ENCODE measurements around the gene TNPO2.
"Not testable (repeated sequence)": the region's sequence is repeated elsewhere in the genome, so short reads cannot be mapped to it uniquely, and the experiment has no call there.

TNPO2 gene

DNA sequence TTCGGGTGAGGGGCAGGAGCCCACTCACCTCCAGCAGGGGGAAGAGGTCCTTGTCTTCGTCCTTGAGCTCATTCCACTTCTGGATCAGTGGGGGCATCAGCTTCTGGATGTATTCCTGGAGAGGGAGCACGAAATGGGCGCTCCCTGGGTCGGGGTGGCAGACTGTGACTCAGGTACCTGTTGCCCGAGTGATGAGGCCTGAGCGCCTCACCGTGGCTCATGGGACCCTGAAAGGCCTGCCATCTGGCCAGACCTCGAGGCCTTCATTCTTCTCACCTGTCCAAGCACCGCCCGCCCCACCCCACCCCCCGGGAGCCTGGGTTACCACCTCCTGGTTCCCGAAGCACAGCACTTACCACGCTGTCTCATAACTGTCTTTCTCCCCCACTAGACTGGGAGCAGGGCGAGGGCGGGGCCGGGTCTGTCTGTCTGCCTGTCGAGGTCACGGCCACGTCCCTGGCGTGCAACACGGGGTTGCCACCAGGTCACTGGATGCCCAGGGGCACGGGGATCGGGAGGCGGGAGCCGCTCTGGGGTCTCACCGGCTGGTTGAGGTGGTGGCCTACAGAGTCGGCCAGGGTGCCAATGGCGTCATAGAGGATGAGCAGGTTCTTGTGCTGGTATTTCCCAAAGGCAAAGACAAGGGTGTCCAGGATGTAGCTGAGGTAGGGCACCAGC, 17.9 kb downstream of the TNPO2 start:
- DNase-seq (ENCODE audit: low read depth) = no peak

DNA sequence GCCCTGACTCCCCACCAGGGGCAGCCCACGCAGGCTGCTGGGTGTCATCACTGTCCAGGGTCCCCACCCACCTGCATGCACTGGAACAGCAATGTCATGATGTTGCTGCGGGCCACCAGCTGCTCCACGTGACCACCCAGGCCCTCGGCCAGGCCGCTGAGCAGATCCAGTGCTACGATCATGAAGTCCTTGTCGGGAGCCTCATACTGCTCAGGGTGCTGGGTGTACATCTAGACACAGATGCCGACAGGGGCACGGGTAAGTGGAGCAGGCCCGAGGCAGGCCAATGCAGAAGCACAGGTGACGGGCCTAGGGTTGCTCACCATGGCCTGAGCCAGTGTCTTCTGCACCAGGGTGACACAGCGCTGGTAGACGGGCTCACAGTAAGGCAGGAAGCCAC, 18.6 kb downstream of the TNPO2 start:
- no peak for DNase-seq (ENCODE audit: low read depth)

DNA sequence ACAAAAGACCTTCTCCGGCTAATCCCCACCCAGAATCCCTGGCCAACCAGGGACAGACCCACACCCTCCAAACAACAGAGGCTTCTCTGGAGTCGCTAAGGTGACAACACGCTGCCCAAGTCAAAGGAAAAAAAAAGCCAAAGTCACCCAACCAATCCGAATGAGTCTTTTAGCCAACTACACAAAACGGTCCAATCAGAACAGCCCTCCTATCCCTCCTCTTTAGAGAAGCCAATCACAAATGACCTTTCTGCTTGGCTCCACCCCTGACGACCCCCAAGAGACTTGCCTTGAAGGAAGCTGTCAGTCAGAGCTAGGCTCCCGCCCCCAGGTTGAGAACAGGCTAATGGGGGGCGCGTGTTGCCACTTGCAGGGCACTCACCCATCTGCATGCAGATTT, 20.7 kb downstream of the TNPO2 start:
- DNase-seq (ENCODE audit: low read depth) = no peak

DNA sequence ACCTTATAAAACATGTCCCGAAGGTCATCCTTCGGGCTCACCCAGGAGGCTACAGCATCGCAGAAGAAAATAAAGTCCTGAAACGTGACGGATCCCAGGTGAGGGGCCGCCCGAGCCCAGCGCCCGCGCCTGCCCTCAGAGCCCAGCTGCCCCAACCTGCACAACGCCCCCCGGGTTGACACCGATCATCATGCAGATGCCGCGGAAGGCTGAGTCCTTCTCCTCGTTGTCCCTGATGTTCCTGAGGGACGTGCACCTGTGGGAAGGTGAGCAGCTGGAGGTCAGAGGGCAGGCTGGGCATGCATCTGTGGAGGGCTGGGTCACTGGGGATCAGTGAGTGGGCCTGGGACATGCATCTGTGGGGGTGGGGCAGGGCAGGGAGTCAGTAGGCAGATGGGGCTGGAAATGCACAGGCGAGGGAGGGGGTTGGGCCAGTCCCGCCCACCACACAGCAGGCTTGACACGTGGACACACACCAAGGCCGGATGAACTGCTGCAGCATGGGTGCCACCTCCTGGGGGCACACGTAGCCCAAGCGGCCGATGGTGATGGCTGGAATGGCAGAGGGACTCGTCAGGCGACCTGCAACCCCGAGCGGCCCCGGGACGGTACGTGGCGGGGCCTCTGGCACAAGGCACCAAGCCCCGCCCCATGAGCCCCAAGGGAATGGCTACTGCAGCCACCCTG, 22.0 kb downstream of the TNPO2 start:
- DNase-seq (ENCODE audit: low read depth) = no peak

DNA sequence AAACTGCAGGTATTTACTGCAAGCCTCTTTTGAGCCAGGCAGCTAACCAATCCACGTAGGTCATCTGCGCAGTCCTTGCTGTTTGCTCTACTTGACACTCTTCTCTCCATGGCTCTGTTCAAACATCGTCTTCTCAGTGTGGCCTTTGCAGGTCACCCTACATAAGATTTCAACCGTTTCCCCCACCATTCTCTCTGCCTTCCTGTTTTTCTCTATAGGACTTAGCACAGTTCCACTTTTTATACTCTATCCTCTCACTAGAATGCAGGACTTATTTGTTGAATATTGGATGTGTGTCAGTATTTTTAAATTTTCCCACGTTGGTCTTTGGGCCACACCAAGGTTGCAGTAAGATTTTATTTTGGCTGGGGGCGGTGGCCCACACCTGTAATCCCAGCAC, 25.6 kb downstream of the TNPO2 start:
- DNase-seq (ENCODE audit: low read depth) = no peak

- not testable (repeated sequence) for DNase-seq (ENCODE audit: low read depth)
Observed at GRCh38 chr19:12697425-12697824, 26.3 kb downstream of the TNPO2 start.

DNA sequence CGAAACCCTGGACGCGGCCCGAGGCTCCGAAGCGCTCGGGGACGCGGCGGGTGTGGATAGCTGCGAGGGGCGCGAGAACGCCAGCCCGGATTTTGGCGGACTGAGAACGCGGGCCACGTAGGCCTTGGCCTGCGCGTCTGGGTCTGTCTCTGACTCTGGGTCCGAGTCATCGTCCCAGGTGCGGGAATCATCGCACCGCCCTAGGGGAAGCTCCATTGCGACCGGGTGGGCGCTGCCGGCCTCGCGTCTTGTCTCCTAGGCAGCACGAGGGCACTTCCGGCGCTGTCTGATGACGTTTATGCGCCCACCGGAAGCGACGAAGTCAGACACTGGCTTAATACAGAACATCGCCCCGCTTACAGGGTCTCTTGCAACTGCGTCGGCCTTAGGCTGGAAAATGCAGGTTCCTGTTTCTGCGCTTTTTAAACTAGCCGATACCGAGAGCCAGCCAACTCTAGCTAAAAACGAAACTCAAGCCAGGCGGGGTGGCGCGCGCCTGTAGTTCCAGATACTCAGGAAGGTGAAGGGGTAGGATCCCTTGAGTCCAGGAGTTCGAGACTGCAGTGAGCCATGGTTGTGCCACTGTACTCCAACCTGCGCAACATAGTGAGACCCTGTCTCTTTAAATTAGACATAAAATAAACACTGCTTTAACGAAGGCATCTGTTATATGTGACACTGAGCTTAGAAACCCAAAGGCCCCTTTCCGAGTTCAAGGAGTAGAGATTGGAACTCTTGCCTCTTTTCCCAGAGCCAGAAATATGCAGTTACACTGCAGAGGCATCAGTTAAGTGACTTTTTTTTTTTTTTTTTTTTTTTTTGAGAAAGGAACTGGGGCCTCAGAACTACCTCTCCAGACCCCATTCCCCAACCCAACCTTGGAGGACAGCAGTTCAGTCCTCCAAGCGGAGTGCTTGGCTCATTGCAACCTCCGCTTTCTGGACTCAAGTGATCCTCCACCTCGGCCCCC, 27.1 kb downstream of the TNPO2 start, which contains the start of gene FBXW9:
FBXW9 (minus strand) TSS at position 266 of the 970 bp plus-strand sequence; CDS start at position 216, 50 bp downstream.
- peak; percentile 91 for DNase-seq (ENCODE audit: low read depth)

DNA sequence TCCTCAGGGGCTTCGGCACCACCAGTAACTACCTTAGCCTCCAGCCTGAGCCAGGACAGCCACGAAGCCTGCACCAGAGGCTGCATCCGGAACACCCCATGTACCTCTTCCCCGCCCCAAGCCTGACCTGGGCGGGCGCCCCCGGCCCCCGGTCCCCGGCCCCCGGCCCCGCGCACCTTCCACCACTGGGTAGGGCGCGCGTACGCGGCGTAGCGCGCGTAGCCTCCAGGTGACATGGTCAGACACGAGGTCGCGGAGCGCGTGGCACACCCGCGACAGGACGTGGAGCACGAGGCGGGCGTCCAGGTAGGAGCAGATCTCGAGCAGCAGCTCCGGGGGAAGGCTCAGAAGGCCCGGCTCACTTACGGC, 27.8 kb downstream of the TNPO2 start:
- no peak for DNase-seq (ENCODE audit: low read depth)

DNA sequence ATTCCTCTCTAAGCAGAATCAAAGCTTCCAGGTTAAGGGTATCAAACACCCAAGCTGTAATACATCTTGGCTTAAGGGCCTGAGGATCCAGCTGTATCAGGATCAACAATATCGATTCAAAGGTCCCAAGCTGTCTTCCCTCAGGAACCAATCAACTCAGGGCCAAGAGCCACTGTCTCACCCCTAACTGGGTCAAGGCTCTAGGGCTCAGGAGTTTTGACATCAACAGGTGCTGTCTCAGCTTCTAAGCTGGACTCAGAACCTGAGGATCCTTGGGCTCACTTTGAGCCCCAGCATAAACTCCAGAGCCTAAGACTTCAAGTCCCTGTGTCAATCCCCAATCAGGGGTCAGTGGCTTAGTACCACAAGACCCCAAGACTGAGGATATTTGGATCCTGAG, 28.2 kb downstream of the TNPO2 start:
- DNase-seq (ENCODE audit: low read depth) = no peak

- no peak for DNase-seq (ENCODE audit: low read depth)
Observed at GRCh38 chr19:12695096-12695495, 28.6 kb downstream of the TNPO2 start.

- no peak for DNase-seq (ENCODE audit: low read depth)
Observed at GRCh38 chr19:12694641-12695040, 29.1 kb downstream of the TNPO2 start.

- DNase-seq (ENCODE audit: low read depth) = no peak
Observed at GRCh38 chr19:12692960-12693359, 30.8 kb downstream of the TNPO2 start.

- DNase-seq (ENCODE audit: low read depth) = no peak
Observed at GRCh38 chr19:12689581-12690216, 34.0 kb downstream of the TNPO2 start.

- no peak for DNase-seq (ENCODE audit: low read depth)
Observed at GRCh38 chr19:12689012-12689411, 34.7 kb downstream of the TNPO2 start.

DNA sequence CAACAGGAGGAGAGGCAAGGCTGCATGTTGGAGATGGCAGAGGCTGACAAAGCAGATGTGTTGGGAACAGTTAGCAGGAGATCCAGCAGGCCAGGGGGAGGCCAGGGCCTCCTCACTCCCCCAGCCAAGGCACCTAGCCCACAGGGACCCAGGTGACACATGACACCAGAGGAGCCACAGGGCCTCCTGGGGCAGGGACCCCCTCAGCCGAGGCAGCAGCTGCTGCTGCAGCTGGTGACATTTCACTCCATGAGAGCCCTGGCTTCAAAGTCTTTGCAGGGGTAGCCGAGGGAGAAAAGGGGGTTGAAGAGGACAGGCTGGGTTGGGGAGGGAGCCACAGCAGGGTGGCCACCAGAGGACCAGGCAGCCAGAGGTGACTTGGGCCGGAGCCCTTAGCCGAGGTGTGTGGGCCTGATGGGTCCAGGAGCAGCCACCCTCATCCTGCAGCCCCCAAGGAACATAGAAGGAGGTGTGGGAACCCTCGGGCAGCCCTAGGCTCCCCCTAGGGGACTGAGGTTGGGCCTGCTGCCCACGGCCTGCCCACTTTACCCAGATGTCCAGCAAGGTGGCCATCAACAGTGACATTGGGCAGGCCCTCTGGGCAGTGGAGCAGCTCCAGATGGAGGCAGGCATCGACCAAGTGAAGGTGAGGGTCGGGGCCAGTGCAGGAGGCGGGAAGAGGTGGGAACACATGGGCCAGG, 36.1 kb downstream of the TNPO2 start, which contains the start of gene GNG14:
GNG14 (plus strand) TSS at position 503 of the 701 bp plus-strand sequence; CDS start at position 554, 51 bp downstream.
- DNase-seq (ENCODE audit: low read depth) = no peak

- no peak for DNase-seq (ENCODE audit: low read depth)
Observed at GRCh38 chr19:12685831-12686230, 37.9 kb downstream of the TNPO2 start.

DNA sequence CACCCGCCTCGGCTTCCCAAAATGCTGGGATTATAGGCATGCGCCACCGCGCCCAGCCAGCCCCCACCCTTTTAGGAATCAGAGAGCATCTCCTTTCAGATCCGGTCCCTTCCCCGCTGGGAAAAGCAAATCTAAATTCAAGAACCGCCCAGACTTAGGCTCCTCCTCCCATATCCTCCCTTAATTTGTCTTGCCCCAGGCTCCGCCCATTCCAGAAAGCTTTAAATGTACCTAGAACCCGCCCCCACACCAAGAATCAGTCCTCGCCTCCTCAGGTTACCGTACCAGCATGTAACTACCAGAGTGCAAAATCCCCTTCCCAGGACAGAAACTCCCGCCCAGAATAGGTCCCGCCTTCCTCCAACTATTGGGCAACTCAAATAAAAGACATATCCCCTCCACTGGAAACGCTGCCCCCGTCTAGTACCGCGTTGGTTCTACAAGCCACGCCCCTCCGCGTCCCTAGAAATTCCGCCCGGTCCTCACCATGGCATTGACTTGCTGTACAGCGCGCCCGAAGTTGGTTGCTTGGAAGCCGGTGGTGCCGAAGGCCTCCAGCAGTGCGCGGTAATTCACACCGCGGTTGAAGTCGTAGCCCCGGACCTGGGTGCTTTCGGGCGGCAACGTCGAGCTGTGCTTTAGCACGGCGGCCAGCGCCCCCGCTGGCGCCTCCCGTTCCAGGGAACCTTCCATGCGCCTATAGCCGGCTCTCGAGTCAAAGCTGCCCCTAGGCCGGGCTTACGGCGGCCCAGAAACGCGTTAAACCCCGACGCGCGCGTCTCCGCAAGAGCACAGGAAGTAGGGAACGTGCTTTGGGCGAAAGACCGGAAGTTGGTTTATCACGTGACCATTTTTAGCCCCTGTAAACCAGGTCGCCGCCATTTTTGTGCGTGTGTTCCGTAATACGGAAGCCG, 42.4 kb downstream of the TNPO2 start, which contains the start of gene DHPS:
DHPS (minus strand) TSS at position 807 of the 914 bp plus-strand sequence; CDS start at position 693, 114 bp downstream.
- DNase-seq (ENCODE audit: low read depth) = peak; percentile 88

GRCh38 chr19:12680034-12680433, 43.7 kb downstream of the TNPO2 start:
- DNase-seq (ENCODE audit: low read depth) = no peak

- not testable (repeated sequence) for DNase-seq (ENCODE audit: low read depth)
Observed at GRCh38 chr19:12678039-12678438, 45.7 kb downstream of the TNPO2 start.

GRCh38 chr19:12676928-12677327, 46.8 kb downstream of the TNPO2 start:
- no peak for DNase-seq (ENCODE audit: low read depth)

Data from T-helper 22 cell (primary cell).